ENCODE results near the gene SPATA32.

GRCh38 chr17:45288825-45289224 is 26.9 kb upstream of the SPATA32 start:
- TF ChIP-seq CTCF (IDR thresholded peaks at IDR 0.05) (no peak), POLR2A (IDR thresholded peaks at IDR 0.05) (no peak)

Measured in ovary (tissue), 3 donors.